Measurements from ENCODE around the gene EXD3. TPM values are rescaled to one million over a fixed set of nuclear protein-coding genes. Genes with fewer than 3 reads are reported as not detected.

EXD3 gene
- total and polyA plus RNA-seq, 8 donors: 12.9 to 105 (median 24.0) TPM

DNA sequence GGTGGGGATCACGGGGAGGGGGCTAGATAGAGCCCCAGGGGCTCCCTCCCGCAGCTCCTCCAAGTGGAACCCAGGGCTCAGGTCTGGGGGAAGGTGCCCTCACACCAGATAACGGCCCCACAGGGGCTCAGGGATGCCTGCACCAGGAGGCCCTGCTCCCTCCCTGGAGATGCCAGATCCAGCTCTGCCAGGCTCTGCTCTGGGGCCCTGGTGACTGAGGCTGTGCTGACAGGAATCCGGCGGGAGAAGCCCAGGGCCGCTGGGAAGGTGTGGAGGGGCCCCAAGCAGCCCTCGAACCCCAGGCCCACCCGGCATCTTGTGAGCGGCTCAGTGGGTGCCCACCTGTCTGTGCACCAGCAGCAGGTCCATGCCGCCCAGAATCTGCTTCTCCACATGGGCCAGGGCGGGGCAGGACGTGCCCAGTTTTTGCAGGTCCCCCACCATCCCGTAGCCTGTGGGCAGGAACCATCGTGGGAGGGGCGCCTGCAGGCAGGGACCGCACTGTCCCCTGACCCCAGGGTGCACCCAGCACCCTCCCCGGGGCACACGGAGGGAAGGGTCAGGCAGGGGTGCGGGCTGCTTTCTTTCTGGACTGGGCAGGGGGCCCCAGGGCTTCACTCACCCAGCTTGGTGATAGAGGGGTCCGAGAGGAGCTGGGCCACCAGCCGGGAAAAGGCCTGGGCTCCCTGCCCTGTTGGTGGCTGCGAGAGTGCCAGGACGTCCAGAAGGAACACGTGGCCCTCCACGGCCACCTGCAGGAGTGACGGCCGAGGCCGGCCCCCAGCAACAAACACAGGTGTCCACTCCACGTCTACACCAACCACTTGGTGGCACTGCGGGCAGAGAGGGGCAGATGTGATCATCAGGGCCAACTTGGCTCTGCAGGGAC, 72.0 kb downstream of the EXD3 start:
- Histone ChIP-seq H3K4me3 (no peak overlapping the region), H3K9me3 (peaks cover 0 to 17% (median 10%) of the 10 kb centered on the region in 4 donors), H3K27ac (no peak overlapping the region), H3K36me3 (peaks cover 12 to 32% (median 27%) of the 10 kb centered on the region in 4 donors), H3K4me1 (no peaks in the 10 kb centered on the region), H3K27me3 (no peaks in the 10 kb centered on the region)
- 84 to 94% (median 93%) methylated on average over 9 to 30 of the region's 30 CpGs for WGBS, 5 donors
- intact Hi-C loops (cut with DNase I; ENCODE audit: low total_unique reads): no loop called here
- no peak for TF ChIP-seq POLR2AphosphoS5 (IDR thresholded peaks at IDR 0.05)
- no peak for TF ChIP-seq POLR2A (IDR thresholded peaks at IDR 0.05)
- TF ChIP-seq, protein P1, sequence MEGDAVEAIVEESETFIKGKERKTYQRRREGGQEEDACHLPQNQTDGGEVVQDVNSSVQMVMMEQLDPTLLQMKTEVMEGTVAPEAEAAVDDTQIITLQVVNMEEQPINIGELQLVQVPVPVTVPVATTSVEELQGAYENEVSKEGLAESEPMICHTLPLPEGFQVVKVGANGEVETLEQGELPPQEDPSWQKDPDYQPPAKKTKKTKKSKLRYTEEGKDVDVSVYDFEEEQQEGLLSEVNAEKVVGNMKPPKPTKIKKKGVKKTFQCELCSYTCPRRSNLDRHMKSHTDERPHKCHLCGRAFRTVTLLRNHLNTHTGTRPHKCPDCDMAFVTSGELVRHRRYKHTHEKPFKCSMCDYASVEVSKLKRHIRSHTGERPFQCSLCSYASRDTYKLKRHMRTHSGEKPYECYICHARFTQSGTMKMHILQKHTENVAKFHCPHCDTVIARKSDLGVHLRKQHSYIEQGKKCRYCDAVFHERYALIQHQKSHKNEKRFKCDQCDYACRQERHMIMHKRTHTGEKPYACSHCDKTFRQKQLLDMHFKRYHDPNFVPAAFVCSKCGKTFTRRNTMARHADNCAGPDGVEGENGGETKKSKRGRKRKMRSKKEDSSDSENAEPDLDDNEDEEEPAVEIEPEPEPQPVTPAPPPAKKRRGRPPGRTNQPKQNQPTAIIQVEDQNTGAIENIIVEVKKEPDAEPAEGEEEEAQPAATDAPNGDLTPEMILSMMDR (IDR thresholded peaks at IDR 0.05): no peak
- TF ChIP-seq EP300 (IDR thresholded peaks at IDR 0.05): no peak
- DNase-seq: peak in 1 of 2 donors; percentile 17

GRCh38 chr9:137349471-137350033, 73.4 kb downstream of the EXD3 start:
- H3K4me1 ChIP-seq: no peaks in the 10 kb centered on the region
- TF ChIP-seq, protein P1 (IDR thresholded peaks at IDR 0.05): no peak
- TF ChIP-seq POLR2AphosphoS5 (IDR thresholded peaks at IDR 0.05): no peak
- no peak for TF ChIP-seq POLR2A (IDR thresholded peaks at IDR 0.05)
- no peak for TF ChIP-seq EP300 (IDR thresholded peaks at IDR 0.05)
- 92 to 97% (median 96%) methylated on average over 20 to 27 of the region's 27 CpGs for WGBS, 5 donors
- intact Hi-C loops (cut with DNase I; ENCODE audit: low total_unique reads): no loop called here
- H3K9me3 ChIP-seq: peaks cover 0 to 12% (median 9%) of the 10 kb centered on the region in 4 donors
- H3K4me3 ChIP-seq: no peak overlapping the region
- H3K27me3 ChIP-seq: no peaks in the 10 kb centered on the region
- peak in 1 of 2 donors; percentile 22 for DNase-seq
- H3K36me3 ChIP-seq: peaks cover 12 to 45% (median 34%) of the 10 kb centered on the region in 4 donors
- no peak overlapping the region for H3K27ac ChIP-seq

GRCh38 chr9:137348769-137349470, 74.0 kb downstream of the EXD3 start:
- H3K4me1 ChIP-seq: no peaks in the 10 kb centered on the region
- peaks cover 0 to 12% (median 9%) of the 10 kb centered on the region in 4 donors for H3K9me3 ChIP-seq
- H3K27me3 ChIP-seq: no peaks in the 10 kb centered on the region
- intact Hi-C loops (cut with DNase I; ENCODE audit: low total_unique reads): no loop called here
- H3K36me3 ChIP-seq: peaks cover 12 to 51% (median 36%) of the 10 kb centered on the region in 4 donors
- TF ChIP-seq POLR2AphosphoS5 (IDR thresholded peaks at IDR 0.05) (no peak), EP300 (IDR thresholded peaks at IDR 0.05) (no peak), POLR2A (IDR thresholded peaks at IDR 0.05) (no peak)
- TF ChIP-seq, protein P1 (IDR thresholded peaks at IDR 0.05): no peak
- 87 to 93% (median 88%) methylated on average over 8 to 31 of the region's 31 CpGs for WGBS, 5 donors
- H3K4me3 ChIP-seq: no peak overlapping the region
- no peak overlapping the region for H3K27ac ChIP-seq
- no peak for DNase-seq

- H3K9me3 ChIP-seq: peaks cover 0 to 12% (median 9%) of the 10 kb centered on the region in 4 donors
- intact Hi-C loops (cut with DNase I; ENCODE audit: low total_unique reads): no loop called here
- no peaks in the 10 kb centered on the region for H3K4me1 ChIP-seq
- DNase-seq: peak in 1 of 2 donors; percentile 16
- no peak overlapping the region for H3K4me3 ChIP-seq
- peaks cover 12 to 51% (median 36%) of the 10 kb centered on the region in 4 donors for H3K36me3 ChIP-seq
- TF ChIP-seq, protein P1 (IDR thresholded peaks at IDR 0.05): no peak
- no peak overlapping the region for H3K27ac ChIP-seq
- H3K27me3 ChIP-seq: no peaks in the 10 kb centered on the region
- WGBS, 5 donors: 89 to 97% (median 94%) methylated on average over 6 to 13 of the region's 13 CpGs
Observed at GRCh38 chr9:137347928-137348327, 75.0 kb downstream of the EXD3 start.

All from stomach (tissue), 9 donors.